A673 (cell line): ENCODE measurements around the gene CRACR2A.

Experiments
- CTCF ChIP-seq: fragments of 300-800, 200-600 bp; sonication (generic); conservative IDR thresholded peaks from 2 replicates; pipeline ENCODE4 v1.5.1; 2017; ENCODE audit warnings: low read depth, mild to moderate bottlenecking, antibody characterized with exemption, low read length, moderate library complexity, mixed read lengths
- EZH2 ChIP-seq: fragments of 200-600 bp; sonication (generic); IDR thresholded peaks from 2 replicates; pipeline ENCODE4 v1.6.1; 2017; ENCODE audit warnings: borderline replicate concordance, low read depth, mild to moderate bottlenecking, mixed read lengths, antibody characterized with exemption, low read length; ENCODE audit not compliant: poor library complexity, severe bottlenecking

GRCh38 chr12:3790642-3791041 lies 37.7 kb upstream of the CRACR2A start:
- TF ChIP-seq CTCF (no peak), EZH2 (no peak)
